RWPE2 (cell line): ENCODE measurements around the gene EPG5.

Experiments
- ATAC-seq: fragments of 200-7000 bp; cut with Tn5 transposase; 3 replicates; pipeline ENCODE4 v1.9.1; 2021; ENCODE audit warnings: low read depth
- DNase-seq: peaks from one replicate; pipeline ENCODE4 v3.0.0-alpha.2; 2020; ENCODE audit warnings: low spot score
- H3K27ac ChIP-seq: fragments of 450-650 bp; 2 replicates; pipeline ENCODE4 v1.5.1; 2017; ENCODE audit warnings: mild to moderate bottlenecking; ENCODE audit not compliant: poor library complexity, severe bottlenecking
- H3K27me3 ChIP-seq: fragments of 250-450 bp; sonication (Bioruptor Pico); 2 replicates; pipeline ENCODE4 v1.5.1; 2021; ENCODE audit warnings: mild to moderate bottlenecking, moderate library complexity; ENCODE audit not compliant: insufficient read depth, poor library complexity, severe bottlenecking
- H3K36me3 ChIP-seq: fragments of 250-450 bp; sonication (Bioruptor Pico); 2 replicates; pipeline ENCODE4 v1.5.1; 2020; ENCODE audit warnings: low read depth, mild to moderate bottlenecking, moderate library complexity
- H3K4me1 ChIP-seq: fragments of 250-450 bp; sonication (Bioruptor Pico); 2 replicates; pipeline ENCODE4 v1.5.1; 2021; ENCODE audit warnings: mild to moderate bottlenecking, moderate library complexity; ENCODE audit not compliant: insufficient read depth, poor library complexity, severe bottlenecking
- H3K4me3 ChIP-seq: fragments of 250-450 bp; sonication (Bioruptor Pico); 2 replicates; pipeline ENCODE4 v1.5.1; 2021; ENCODE audit warnings: mild to moderate bottlenecking, moderate library complexity; ENCODE audit not compliant: severe bottlenecking
- H3K9me3 ChIP-seq: fragments of 250-450 bp; sonication (Bioruptor Pico); 2 replicates; pipeline ENCODE4 v1.5.1; 2021; ENCODE audit warnings: mild to moderate bottlenecking, moderate library complexity; ENCODE audit not compliant: severe bottlenecking
- CTCF ChIP-seq: fragments of 450-650 bp; IDR thresholded peaks from one replicate; pipeline ENCODE4 v1.5.1; 2017; ENCODE audit warnings: mild to moderate bottlenecking, moderate library complexity; ENCODE audit not compliant: poor library complexity, severe bottlenecking

The EPG5 gene

GRCh38 chr18:45841060-45841764 is 125.9 kb downstream of the EPG5 start:
- no peak for TF ChIP-seq CTCF
- ATAC-seq, result no peak
- Histone ChIP-seq H3K27me3 (no peaks in the 10 kb centered on the region), H3K4me3 (no peak overlapping the region), H3K9me3 (no peaks in the 10 kb centered on the region), H3K36me3 (no peaks in the 10 kb centered on the region), H3K27ac (no peak overlapping the region), H3K4me1 (peaks cover 3% of the 10 kb centered on the region)
- DNase-seq, result no peak

- H3K9me3 ChIP-seq, result no peaks in the 10 kb centered on the region
- peak; percentile 73 for TF ChIP-seq CTCF
- H3K4me1 ChIP-seq, result peaks cover 3% of the 10 kb centered on the region
- no peak overlapping the region for H3K27ac ChIP-seq
- H3K27me3 ChIP-seq, result no peaks in the 10 kb centered on the region
- DNase-seq (no peak), ATAC-seq (peak; percentile 80)
- H3K4me3 ChIP-seq, result no peak overlapping the region
- H3K36me3 ChIP-seq, result no peaks in the 10 kb centered on the region
Measured at GRCh38 chr18:45839414-45840395, 127.4 kb downstream of the EPG5 start.

- no peaks in the 10 kb centered on the region for H3K36me3 ChIP-seq
- no peak for ATAC-seq
- no peak overlapping the region for H3K4me3 ChIP-seq
- no peak for DNase-seq
- H3K27me3 ChIP-seq, result no peaks in the 10 kb centered on the region
- peaks cover 3% of the 10 kb centered on the region for H3K4me1 ChIP-seq
- no peak overlapping the region for H3K27ac ChIP-seq
- H3K9me3 ChIP-seq, result no peaks in the 10 kb centered on the region
- TF ChIP-seq CTCF, result no peak
Measured at GRCh38 chr18:45838302-45839070, 128.6 kb downstream of the EPG5 start.

GRCh38 chr18:45837283-45838070 is 129.7 kb downstream of the EPG5 start:
- TF ChIP-seq CTCF, result no peak
- H3K9me3 ChIP-seq, result no peaks in the 10 kb centered on the region
- peaks cover 3% of the 10 kb centered on the region for H3K4me1 ChIP-seq
- H3K27me3 ChIP-seq, result no peaks in the 10 kb centered on the region
- H3K4me3 ChIP-seq, result no peak overlapping the region
- H3K36me3 ChIP-seq, result no peaks in the 10 kb centered on the region
- H3K27ac ChIP-seq, result no peak overlapping the region
- DNase-seq, result no peak
- no peak for ATAC-seq
